GM21447 (cell line): ENCODE measurements around the gene RAB3C.
A peak's percentile ranks its signal among the peaks of the same experiment; 100 is the strongest.

Experiments
- ATAC-seq: cut with Tn5 transposase; IDR thresholded peaks from one replicate; pipeline ENCODE4 v1.9.1; 2021; ENCODE audit not compliant: unreplicated experiment

The RAB3C gene

DNA sequence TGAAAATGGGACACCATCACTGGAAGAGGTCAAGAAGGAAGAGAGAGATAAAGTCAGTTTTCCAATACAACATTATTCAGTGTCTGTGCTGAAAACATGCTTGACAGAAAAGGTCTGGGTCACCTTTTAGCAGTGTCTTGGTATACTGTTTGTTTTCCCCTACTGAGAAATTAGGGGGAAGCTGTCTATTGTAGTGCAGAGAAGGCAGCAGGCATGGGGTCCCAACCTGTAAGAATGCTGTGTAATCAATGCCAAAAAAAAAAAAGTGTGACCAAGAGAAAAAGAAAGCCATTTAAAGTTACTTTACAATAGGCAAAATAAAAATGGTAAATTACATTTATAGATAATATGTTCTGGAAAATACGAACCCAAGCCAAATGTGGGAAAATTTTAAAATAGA is 139.3 kb downstream of the RAB3C start:
- ATAC-seq = no peak

GRCh38 chr5:58724992-58725391 is 142.1 kb downstream of the RAB3C start:
- ATAC-seq = no peak

DNA sequence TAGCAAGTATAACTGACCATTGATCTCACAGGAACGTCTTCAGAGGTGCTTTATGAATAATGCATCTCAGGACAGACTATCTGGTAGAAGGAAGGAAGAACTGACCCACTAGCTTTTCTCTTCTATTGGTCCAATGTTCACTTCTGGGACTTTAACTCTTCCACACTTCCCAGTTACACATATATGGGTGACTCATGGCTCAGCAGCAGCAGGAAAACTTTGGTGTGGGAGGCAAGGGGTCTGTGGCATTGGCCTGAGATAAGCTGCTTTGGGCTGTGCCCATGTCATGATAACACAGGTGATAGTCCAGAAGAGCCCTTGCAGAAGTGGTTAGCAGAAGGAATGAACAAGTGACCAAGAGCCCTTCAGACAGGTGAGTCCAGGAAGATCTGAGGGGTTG is 148.8 kb downstream of the RAB3C start:
- no peak for ATAC-seq

DNA sequence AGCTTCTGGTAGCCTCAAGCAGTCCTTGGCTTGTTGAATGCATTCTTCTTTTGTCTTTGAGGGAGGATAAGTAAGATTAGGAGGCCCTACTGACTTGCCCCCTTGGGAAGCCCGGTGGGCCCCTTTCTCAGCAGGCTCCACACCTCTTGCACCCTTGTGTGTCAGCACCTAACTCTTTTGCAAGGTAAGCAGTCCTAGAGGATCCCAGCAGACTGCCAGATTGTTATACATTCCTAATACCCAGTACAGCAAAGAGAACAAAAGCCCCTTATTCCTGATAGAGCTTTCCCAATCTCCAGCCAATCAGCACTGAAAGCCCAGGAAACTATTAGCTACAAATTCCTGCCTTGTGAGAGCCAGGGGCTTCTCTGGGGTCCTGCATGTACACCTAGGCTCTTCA is 152.8 kb downstream of the RAB3C start:
- ATAC-seq = no peak

DNA sequence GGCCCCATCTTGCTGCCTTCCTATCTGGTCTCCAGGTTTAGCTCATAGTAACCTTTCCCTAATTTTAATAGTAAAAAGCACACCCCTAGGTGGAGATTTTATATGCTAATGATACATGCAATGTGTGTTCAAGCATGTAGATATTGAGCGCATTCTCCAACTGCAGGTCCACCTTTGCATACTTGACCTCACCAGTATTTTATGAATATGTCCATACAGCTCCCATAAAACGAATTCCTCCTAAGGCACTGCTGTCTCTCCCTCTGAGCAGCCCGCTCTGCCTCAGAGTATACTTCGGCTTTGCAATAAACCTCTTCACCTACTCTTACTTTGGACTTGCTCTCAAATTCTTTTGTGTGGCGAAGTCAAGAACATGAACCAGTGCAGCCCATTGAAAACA is 153.3 kb downstream of the RAB3C start:
- ATAC-seq = no peak

DNA sequence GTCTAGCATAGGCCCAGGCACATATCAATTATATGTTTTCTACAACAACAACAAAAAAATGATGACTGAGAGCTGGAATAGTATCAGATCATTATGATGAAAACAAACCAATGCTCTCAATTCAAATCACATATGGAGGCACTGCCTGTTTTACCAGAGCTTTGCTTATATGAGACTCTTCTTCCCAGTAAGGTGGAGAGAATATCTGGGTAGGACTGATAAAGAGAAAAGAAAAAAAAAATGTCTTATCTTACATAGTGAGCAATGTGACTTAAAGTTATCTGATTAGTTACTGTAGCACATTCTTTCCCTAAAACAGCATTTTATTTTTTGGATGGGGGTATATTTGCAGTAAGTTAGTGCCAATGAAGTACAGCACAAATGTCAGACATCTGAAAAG is 154.8 kb downstream of the RAB3C start:
- no peak for ATAC-seq

DNA sequence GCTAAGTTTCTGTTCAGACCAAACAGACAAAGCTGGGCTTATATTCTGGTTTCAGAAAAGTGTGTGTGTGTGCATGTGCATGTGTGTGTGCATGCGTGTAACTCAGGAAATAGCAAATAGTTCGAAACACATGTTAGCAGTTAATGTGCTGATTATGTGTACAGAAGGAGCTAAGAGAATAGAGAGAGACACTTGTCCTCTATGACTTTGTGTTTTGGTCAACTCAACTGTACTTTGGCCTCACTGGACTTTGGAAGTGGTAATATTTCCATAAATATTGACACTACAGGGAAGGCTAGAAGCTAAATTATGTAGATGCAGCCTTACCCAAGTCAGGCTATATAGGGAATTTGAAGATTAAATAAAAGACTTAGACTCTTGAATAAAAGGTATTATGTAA is 155.5 kb downstream of the RAB3C start:
- ATAC-seq = no peak

- no peak for ATAC-seq
These were observed 156.2 kb downstream of the RAB3C start for GRCh38 chr5:58739051-58739450.

GRCh38 chr5:58740956-58741355 is 158.1 kb downstream of the RAB3C start:
- no peak for ATAC-seq

DNA sequence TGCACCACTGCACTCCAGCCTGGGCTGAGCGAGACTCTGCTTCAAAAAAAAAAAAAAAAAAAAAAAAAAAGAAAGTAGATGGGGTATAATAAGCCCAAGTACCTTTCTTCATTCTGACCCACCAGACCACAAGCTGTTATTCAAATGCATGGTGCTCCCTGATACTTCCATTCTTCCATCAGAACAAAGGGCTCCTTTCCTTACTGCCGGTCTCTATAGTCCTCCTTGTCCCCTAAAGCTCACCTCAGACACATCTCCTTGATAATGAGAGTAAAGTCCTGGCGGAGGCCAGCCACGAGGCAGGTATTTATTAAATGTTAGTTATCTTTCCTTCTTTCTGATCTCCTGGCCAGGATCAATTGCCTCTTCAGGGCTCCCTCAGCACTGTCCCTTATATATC is 162.5 kb downstream of the RAB3C start:
- no peak for ATAC-seq

- no peak for ATAC-seq
These were observed 163.4 kb downstream of the RAB3C start for GRCh38 chr5:58746321-58746720.

DNA sequence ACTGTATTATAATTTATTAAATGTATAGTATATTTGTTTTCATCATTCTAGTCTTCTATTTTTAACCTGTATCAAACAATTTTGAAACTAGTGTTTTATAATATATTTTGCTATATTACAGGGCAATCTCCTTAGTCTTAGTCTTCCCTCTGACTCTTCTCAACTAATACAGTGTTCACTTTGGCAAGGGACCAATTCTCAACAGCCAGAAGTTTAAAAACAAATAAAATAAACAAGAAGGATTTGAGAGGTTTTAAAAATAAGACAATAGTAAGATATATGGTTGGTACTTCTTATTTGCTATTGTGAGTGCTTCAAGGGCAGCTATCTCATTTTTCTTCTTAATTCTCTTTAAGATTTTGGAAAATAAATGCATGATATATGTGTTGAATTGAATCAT is 167.2 kb downstream of the RAB3C start:
- ATAC-seq = no peak

- no peak for ATAC-seq
These were observed 168.5 kb downstream of the RAB3C start for GRCh38 chr5:58751222-58751837.

DNA sequence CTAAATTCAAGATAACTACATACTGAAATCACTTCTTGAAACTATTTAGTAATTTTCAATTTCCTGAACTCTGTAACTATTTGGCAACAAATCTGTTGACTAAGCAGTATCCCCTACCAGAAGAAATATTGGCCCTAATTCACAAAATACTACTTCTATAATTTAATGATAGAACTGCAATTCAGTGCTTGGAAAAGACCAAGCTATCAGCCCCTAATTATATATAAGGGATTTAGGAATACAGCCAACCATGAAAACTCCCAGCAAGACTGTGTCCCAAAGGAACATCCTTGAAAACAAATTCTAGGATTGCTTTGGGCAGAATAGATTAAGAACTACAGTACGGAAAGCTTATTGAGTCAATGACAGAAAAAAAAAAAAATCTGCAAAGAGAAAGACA is 169.2 kb downstream of the RAB3C start:
- no peak for ATAC-seq

- ATAC-seq = no peak
These were observed 170.6 kb downstream of the RAB3C start for GRCh38 chr5:58753446-58753845.

GRCh38 chr5:58754250-58754649 is 171.4 kb downstream of the RAB3C start:
- no peak for ATAC-seq

DNA sequence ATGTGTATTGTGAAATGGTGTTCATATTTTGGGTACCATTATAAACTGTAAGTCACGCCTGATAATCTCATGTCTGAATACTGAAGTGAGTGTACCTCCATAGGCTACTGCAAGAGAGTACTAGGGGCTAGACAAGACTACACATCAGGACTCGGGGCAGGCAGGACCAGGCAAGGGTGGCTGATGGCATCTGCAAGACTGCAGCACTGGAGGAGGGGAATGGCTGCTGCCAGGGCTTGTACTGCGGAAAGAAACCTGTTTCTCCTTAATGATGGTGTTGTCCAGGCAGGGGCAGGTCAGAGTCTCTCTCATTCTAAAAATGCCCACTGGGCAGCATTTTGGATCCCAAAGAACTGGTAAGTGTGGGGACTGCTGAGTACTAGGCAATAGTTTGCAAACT is 172.5 kb downstream of the RAB3C start:
- no peak for ATAC-seq

GRCh38 chr5:58759745-58760144 is 176.9 kb downstream of the RAB3C start:
- peak; percentile 95 for ATAC-seq

GRCh38 chr5:58760222-58760621 is 177.3 kb downstream of the RAB3C start:
- ATAC-seq = peak; percentile 1

GRCh38 chr5:58761407-58761806 is 178.5 kb downstream of the RAB3C start:
- no peak for ATAC-seq

- ATAC-seq = no peak
These were observed 180.5 kb downstream of the RAB3C start for GRCh38 chr5:58763390-58763789.

- no peak for ATAC-seq
These were observed 181.3 kb downstream of the RAB3C start for GRCh38 chr5:58764199-58764598.

DNA sequence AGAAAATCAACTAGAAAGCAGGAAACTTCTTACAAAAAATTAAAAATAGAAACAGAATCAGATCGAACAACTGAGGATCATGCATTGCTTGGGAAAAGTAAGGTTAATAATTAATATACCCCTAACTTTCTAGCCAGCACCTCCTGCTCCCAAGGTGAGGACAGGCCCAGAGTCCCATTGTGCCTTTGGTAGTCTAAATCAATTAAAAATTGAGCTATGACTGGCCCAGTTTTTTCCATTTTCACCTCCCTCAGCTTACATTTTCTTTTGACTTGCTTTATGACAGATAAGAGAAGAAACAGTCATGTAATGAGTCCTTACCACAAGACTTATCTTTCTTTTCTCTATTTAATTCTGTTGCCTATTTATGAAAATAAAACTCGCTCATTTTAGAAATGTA is 182.2 kb downstream of the RAB3C start:
- ATAC-seq = no peak

DNA sequence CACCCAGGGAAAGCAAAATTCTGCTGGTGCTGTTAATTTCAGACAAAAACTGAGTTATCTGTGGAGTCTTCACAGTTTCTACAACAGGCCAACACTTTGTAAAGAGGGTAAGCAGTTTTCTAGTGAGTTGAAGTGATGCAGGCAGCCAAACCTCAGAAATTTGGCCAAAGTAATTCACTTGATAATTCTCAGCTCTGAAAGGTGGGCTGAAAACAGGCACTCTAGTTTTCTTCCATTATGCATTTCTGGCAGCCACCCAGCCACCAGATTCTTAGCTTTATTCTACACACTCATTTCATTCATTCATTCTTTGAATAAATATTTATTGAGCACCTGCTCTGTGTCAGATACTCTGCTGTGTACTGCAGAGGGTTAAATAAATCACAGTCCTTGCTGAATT is 184.2 kb downstream of the RAB3C start:
- ATAC-seq = no peak
